CD4-positive, alpha-beta T cell treated with Interleukin-4 for 1 hour (primary cell): Measurements from ENCODE around the gene MAGEA1.
A peak's percentile ranks its signal among the peaks of the same experiment; 100 is the strongest.
"Not testable (repeated sequence)": the region's sequence is repeated elsewhere in the genome, so short reads cannot be mapped to it uniquely, and the experiment has no call there.

Experiments used
- DNase-seq, 2 donors: peaks; one replicate each; pipeline ENCODE4 v3.0.0-alpha.2; 2020 to 2022

MAGEA1 gene, protein sequence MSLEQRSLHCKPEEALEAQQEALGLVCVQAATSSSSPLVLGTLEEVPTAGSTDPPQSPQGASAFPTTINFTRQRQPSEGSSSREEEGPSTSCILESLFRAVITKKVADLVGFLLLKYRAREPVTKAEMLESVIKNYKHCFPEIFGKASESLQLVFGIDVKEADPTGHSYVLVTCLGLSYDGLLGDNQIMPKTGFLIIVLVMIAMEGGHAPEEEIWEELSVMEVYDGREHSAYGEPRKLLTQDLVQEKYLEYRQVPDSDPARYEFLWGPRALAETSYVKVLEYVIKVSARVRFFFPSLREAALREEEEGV

DNA sequence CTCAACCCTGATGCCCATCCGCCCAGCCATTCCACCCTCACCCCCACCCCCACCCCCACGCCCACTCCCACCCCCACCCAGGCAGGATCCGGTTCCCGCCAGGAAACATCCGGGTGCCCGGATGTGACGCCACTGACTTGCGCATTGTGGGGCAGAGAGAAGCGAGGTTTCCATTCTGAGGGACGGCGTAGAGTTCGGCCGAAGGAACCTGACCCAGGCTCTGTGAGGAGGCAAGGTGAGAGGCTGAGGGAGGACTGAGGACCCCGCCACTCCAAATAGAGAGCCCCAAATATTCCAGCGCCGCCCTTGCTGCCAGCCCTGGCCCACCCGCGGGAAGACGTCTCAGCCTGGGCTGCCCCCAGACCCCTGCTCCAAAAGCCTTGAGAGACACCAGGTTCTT lies at the start of gene MAGEA1:
TSS of gene MAGEA1 (plus strand) at position 154 of the 400 bp plus-strand sequence. CDS start 3,106 bp downstream, outside the sequence.
- no peak for DNase-seq

DNA sequence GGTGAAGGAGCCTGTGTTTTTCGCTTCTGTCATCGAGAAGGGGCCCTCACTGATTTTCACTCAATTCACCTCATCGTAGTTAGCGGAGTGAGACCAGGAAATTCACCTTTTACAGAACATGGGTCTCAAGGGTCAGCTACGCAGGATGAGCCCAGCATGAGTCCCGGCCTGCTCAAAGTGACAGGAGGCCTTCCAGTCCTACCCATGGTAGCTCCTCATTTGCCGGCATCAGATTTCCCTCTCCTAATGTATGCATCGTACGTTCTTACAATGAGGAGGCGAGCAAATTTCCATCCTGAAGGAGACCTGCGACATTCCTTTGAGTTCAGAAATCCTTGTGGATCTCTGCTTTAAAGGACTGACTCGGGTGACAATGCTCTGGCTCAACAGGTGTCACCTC lies 46.2 kb upstream of the MAGEA1 start:
- DNase-seq = not testable (repeated sequence)

DNA sequence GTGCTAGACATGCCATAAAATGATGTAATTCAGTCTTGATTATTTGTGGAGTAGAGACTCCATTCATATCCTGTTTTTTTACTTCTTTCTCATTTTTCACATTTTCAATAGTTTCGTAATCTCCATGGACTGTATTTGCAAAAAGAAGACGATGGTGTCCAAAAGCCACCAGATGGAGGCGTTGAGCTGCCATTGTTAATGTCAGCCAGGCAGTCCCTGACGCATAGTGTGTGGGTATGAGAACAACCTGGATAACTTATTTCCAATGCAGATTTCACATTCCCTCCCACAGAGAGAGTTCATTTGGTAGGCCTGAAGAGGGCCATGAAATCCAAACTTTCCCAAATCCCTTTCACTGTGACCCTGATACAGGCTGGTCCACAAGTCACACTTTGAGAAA lies 40.0 kb upstream of the MAGEA1 start:
- DNase-seq = not testable (repeated sequence)

DNA sequence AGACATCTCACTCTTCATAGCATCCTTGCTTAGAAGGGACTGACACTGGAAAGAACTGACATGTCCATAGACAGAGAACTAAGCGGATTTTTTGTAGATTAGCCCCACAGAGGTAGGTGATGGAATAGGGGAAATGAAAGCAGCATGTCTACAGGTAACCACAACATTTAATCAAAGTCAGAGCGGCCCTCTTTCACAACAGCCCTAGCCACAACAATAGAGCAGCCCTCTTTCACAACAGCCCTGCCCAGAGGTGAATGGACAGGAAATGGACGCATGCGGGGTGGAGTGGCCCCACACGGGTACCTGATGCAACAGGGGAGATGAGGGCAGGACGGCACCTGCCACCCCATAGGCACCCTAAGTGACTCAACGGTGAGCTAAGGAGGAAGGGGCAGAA lies 32.8 kb upstream of the MAGEA1 start:
- not testable (repeated sequence) for DNase-seq

DNA sequence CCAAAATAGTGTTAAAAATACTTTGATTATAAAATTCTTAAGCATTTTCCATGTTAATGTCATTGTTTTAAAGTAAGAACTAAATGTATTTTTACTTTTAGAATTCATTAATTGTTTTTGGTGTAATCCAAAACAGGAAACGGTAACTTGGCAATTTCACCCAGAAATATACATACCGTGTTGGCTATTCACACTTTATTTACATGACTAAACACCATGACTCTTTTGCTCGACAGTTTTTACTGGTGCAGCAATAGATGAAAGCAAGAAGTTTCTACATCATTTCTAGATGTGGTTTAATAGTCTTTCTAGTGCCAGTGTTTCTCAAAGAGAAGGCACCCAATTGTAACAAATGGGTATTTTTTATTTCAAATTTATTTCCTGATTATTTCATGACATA lies 25.6 kb upstream of the MAGEA1 start:
- DNase-seq = no peak

DNA sequence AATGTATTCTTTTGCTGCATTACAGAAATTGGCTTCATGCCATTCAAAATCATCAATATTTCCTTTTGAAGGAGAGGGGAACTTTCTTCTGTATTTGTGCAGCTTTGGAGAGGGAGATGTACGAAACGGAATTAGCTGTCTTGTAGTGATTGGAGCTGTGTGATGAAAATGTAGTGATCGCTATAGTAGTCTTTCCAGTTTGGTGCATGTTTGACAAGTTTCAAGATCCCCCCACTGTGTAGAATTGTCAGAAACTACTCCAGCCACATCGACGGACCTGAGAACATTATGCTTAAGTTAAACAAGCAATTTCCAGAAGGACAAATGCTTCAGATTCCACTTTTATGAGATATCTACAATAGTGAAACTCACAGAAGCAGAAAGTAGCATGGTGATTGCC lies 21.6 kb upstream of the MAGEA1 start:
- DNase-seq = no peak

DNA sequence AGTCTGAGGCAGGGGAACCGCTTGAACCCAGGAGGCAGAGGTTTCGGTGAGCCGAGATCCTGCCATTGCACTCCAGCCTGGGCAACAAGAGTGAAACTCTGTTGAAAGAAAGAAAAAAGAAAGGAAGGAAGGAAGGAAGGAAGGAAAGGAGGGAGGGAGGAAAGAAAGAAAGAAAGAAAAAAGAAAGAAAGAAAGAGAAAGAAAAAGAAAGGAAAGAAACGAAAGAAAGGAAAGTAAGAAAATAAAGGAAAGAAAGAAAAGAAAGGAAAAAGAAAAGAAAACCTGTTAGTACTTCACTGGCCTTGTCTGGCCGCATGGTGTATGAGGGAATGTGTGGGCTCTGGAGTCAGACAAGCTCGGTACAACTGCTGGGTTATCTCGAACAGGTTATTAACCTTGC lies 20.8 kb upstream of the MAGEA1 start:
- no peak for DNase-seq

DNA sequence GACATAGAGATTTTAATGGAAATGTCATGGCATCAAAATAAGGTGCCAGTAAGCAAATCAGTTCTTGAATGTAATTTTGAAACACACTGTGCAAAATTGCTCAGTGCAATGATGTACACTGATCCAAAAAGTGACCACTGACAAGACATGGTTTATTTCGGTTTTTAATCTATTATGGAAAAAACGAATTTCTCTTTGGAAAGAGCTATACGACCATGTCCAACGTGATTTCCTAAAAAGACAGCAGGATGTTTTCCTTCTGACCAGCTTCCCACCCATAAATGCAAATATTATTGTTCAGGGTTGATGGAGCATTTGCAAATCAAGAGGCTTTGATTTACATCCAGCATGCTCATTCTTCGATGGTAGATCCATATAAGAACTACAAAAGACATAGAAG lies 17.1 kb upstream of the MAGEA1 start:
- no peak for DNase-seq

DNA sequence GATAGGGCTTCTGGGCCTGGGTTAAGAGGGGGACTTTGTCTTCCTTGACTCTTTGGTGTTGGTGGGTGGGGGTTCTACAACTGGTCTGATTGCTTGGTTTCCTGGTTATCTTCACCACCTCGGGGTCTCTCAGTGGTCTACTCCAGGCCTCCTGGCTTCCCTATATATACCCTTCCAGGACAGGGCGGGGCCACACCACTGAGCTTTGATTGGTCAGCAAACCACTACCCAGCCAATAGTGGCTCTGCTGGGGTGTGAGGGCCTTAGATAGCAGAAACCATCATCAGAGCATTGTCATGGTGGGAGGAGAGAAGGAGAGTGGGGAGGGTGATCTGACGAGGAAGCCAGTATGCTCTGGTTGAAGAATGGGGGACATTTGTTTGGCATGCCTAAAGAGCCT lies 14.4 kb upstream of the MAGEA1 start:
- DNase-seq = no peak

DNA sequence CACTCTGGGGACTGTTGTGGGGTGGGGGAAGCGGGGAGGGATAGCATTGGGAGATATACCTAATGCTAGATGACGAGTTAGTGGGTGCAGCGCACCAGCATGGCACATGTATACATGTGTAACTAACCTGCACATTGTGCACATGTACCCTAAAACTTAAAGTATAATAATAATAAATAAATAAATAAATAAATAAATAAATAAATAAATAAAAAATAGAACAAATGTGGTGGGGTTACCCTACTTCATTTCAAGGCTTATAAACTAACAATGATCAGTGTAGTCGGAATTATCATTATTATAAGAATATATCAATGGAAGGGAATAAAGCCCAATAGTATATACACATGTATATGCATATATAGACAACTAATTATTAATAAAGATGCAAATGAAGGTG lies 10.7 kb upstream of the MAGEA1 start:
- DNase-seq = not testable (repeated sequence)

DNA sequence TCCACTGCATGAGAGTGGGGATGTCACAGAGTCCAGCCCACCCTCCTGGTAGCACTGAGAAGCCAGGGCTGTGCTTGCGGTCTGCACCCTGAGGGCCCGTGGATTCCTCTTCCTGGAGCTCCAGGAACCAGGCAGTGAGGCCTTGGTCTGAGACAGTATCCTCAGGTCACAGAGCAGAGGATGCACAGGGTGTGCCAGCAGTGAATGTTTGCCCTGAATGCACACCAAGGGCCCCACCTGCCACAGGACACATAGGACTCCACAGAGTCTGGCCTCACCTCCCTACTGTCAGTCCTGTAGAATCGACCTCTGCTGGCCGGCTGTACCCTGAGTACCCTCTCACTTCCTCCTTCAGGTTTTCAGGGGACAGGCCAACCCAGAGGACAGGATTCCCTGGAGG lies 2.7 kb downstream of the MAGEA1 start:
- DNase-seq = no peak

DNA sequence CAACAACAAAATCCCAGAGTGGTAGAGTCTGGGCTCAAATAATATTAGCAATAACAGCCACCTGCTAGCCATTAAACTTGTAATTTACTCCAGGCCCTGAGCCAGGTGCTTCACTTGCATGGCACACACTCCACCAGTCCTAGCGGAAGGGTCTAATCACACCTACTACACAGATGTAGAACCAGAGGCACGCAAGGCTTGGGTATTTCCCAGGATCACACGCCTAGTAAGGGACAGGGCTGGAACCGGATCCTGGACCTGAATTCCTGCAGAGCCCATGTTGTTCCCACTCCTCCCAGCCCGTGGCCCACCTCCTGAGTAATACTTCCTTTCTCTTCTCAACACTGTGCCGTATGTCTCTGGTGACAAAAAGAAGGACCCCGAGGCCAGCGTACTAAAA lies 5.7 kb downstream of the MAGEA1 start:
- no peak for DNase-seq

DNA sequence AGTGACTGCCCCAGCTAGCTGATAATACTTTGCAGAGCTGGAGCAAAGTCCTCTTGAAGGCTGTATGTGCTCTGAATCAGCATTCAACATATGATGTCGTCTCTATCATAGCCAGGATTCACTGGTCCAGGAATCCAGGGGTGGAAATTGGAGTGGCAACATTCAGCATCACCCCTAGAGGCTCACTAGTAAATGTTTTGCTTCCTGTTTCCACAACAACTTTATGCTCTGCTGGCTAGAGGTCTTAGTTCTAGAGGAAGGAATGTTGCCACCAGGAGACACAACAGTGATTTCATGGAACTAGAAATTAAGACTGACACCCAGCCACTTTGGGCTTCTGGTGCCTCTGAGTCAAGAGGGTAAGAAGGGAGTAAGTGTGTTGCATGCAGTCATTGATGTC lies 11.3 kb downstream of the MAGEA1 start:
- no peak for DNase-seq

DNA sequence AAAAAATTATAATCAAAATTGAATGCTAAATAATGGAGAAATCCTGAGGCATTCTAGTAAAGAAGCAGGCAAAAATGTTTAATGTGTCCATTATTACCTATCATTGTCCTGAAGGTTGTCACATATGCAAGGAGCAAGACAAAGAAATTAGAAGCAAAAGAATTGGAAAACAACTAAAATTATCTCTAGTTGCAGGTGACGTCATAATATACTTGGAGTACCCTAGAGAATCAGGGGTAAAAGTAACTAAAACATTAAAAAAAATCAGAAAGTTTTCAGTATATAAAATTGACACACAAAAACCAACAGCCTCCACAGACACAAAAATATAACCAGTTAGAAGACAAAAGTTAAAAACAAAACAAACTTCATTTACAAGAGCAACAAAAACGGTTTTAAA lies 21.4 kb downstream of the MAGEA1 start:
- DNase-seq = no peak

DNA sequence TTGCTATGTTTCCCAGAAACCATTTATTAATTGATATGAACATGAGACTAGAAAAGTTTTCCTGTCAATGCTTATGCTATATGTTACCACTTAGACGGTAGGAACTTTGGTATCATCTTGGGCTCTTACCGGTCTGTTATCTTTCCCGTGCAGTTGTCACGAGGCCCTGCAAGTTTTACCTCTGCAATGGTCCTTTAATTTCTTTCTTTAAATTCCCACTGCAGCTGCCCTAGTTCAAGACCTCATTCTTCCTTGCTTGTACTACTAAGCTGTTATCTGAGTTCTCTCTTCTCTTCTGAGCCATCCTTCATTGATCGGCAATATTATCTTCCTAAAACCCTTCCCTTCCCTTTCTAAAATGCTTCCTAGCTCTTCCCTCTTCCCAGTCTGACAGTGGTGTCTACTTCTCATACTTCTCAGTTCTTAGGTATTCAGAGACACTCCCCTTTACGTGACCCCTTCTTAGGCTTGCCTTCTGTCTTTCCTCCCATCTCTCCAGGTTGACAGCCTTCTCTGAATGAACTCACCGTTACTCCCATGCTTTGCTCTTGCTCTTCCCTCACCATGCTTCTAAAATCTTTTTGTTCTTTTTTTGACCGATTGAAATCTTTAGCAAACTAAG lies 27.5 kb downstream of the MAGEA1 start:
- DNase-seq = no peak

DNA sequence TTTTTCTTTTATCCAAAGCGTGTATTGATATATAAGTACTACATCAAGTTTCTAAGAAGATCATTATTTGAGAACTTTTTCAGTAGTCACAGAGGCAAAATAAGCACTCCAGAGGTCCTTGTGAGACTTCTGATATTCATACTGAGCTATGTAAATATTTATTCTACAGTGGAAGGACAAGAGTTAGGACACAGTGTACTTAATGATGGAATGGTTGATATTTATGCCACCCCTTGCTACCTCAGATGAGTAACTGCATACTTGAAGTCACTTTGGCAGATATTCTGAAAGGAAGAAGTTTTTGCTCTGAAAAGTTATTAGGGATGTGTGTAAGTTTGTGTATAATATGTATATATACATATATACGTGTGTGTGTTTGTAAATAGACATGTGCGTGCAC lies 30.3 kb downstream of the MAGEA1 start:
- no peak for DNase-seq

DNA sequence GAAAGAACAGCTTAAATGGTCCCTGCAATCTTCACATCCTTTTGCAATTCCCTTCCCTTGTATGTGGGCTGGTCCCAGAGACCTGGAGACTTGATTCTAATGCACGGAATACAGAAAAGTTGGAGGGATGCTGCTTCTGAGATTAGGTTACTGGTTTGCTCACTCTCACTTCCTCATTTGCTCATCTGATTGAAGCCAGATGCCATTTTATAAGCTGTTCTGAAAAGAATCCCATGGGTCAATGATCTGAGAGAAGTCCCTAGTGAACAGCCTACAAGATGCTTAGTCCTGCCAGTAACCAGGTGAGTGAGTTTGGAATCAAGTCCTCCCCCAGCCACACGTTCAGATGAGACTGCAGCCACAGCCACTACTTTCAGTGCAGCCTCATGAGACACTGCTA lies 35.9 kb downstream of the MAGEA1 start:
- DNase-seq = no peak

DNA sequence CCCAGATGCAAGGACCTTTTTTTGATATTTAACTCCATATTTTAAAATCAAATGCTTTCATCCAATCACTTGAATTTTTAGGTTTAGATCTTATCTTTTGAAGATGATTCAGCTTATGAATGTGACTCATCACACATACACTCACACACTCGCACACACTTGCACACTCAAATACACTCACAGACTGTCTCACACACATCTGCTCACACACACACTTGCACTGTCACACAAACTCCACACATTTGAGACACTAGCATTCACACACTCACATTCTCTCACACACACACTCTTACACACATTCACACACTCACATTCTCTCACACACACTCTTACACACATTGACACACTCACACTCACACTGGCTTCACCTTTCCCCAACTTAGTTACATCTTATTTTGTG lies 37.8 kb downstream of the MAGEA1 start:
- DNase-seq = no peak

DNA sequence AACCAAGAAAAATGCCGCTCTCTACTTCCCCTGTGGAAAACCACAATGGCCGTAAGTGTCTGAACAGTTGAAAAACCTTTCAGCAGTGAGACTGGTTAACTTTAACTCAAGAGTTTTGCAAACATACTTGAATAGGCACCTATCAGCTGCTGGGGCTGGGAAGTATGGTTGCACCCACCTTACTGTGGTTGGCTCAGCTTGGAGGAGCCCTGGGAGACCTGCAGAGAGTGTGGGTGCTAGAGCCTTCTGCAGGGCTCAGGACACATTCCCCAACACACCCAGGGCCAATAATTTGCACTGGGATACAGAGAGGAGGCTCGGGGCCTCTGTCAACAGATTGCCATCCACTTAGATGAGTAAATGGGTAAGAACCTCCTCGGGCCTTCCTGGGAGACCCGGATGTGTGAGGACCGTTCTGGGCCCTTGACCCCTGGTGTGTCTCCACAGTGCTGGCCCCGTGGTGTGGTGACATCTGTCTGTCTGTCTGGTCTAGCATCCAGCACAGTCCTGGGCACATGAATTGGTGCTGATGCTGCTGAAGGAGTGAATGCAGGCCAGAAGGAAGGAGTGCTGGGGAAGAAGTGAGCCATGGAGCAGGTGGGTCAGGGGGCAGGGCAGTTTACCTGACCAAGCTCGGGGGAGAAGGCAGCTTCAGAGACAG lies 46.5 kb downstream of the MAGEA1 start:
- DNase-seq = no peak

DNA sequence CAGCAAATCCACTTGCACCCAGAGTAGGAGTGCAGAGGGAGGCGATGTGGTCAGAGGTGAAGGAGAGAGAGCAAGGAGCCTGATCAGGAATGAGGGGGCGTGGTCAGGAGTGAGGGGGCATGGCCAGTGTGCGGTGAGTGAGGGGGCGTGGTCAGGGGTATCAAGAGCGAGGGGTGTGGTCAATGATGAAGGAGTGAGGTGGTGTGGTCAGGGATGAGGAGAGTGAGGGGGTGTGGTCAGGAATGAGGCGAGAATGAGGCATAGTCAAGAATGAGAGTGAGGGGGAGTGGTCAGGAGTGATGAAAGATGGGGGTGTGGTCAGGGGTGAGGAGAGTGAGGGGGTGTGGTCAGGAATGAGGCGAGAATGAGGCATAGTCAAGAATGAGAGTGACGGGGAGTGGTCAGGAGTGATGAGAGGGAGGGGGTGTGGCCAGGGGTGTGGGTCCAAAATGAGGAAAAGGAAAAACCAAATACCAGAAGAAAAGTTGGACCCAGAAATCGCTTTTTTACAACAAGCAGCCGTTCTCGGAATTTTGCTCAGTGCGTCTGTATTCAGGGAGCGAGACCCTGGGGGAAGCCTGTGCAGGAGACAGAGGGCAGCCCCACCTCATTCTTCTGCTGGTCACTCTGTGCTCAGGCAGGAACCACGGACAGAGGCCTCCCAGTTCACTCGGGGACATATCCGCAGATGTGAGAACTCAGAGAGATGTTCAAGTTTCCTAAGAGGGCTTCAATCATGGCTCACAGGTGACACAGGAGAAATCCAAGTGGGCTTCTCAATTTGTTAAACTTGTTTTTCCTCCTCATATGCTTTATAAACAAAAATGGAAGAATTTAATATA lies 47.5 kb downstream of the MAGEA1 start:
- peak in 1 of 2 donors; percentile 36 for DNase-seq
